Peyer's patch (tissue), 4 donors: ENCODE measurements around the gene CD160.

Experiments
- CTCF ChIP-seq, 6 experiments: fragments of 450-650 bp in 4 of 6; fragments of 200-600 bp in 2 of 6; sonication (generic) in 1 of 6; IDR thresholded peaks; one replicate each; pipeline ENCODE4 v1.5.1; 2017 to 2019; ENCODE audit warnings: antibody characterized with exemption in 6 of 6, mild to moderate bottlenecking in 3 of 6, moderate library complexity in 1 of 6
- POLR2A ChIP-seq, 2 donors: fragments of 450-650 bp; IDR thresholded peaks; one replicate each; pipeline ENCODE4 v1.5.1; 2017; ENCODE audit warnings: antibody characterized with exemption in 2 of 2, mild to moderate bottlenecking in 2 of 2, moderate library complexity in 2 of 2

GRCh38 chr1:145782272-145783099 is 63.2 kb downstream of the CD160 start:
- TF ChIP-seq CTCF (IDR thresholded peaks at IDR 0.05) = no peak
- no peak for TF ChIP-seq POLR2A (IDR thresholded peaks at IDR 0.05)
